WTC11 (cell line): ENCODE measurements around the gene SAMD4A. TPM values are rescaled to one million over a fixed set of nuclear protein-coding genes. Genes with fewer than 3 reads are reported as not detected.

Experiments
- ATAC-seq: fragments of 200-7000 bp; cut with Tn5 transposase; 2 replicates; pipeline ENCODE4 v1.10.0; 2021; ENCODE audit warnings: mild to moderate bottlenecking, moderate library complexity
- CTCF ChIA-PET: fragments of 300-600 bp; sonication (Branson Sonifier 250); formaldehyde crosslinking; loops from one replicate; lab custom pipeline; 2021; ENCODE audit warnings: antibody characterized with exemption; lab: Charles Lee
- POLR2A ChIA-PET: fragments of 350-600 bp; sonication (Branson Sonifier 250); formaldehyde crosslinking; loops from one replicate; lab custom pipeline; 2021; ENCODE audit warnings: antibody characterized with exemption; lab: Charles Lee
- DNase-seq: peaks from one replicate; pipeline ENCODE4 v3.0.0; 2021; ENCODE audit warnings: low spot score
- H3K27ac Mint-ChIP-seq: 2 replicates; pipeline ENCODE4 v1.8.0; 2021; ENCODE audit warnings: mixed read lengths
- H3K27me3 Mint-ChIP-seq: 2 replicates; pipeline ENCODE4 v1.8.0; 2021; ENCODE audit warnings: low read depth, mild to moderate bottlenecking, moderate library complexity, mixed read lengths
- H3K36me3 Mint-ChIP-seq: 2 replicates; pipeline ENCODE4 v1.8.0; 2021; ENCODE audit warnings: mixed read lengths
- H3K4me1 Mint-ChIP-seq: 2 replicates; pipeline ENCODE4 v1.8.0; 2022; ENCODE audit warnings: mixed read lengths
- H3K4me3 Mint-ChIP-seq: 2 replicates; pipeline ENCODE4 v1.8.0; 2021; ENCODE audit warnings: mild to moderate bottlenecking, moderate library complexity, mixed read lengths
- H3K9me3 Mint-ChIP-seq: 2 replicates; pipeline ENCODE4 v1.8.0; 2021; ENCODE audit warnings: mixed read lengths
- ARID4B ChIP-seq: sonication (generic); formaldehyde crosslinking; IDR thresholded peaks from 2 replicates; pipeline ENCODE4 v1.8.0; 2023; ENCODE audit warnings: missing genetic modification reagents, mild to moderate bottlenecking, borderline replicate concordance
- ATF2 ChIP-seq: sonication (generic); formaldehyde crosslinking; IDR thresholded peaks from 2 replicates; pipeline ENCODE4 v1.8.1; 2022; ENCODE audit warnings: low read depth, missing genetic modification reagents, borderline replicate concordance
- CREM ChIP-seq: sonication (generic); formaldehyde crosslinking; IDR thresholded peaks from 2 replicates; pipeline ENCODE4 v1.8.1; 2022; ENCODE audit warnings: mild to moderate bottlenecking, missing genetic modification reagents, moderate library complexity
- E2F4 ChIP-seq: sonication (generic); formaldehyde crosslinking; IDR thresholded peaks from 2 replicates; pipeline ENCODE4 v1.8.1; 2022; ENCODE audit warnings: low read depth, mild to moderate bottlenecking, moderate library complexity, missing genetic modification reagents, borderline replicate concordance
- FOXJ3 ChIP-seq: sonication (generic); formaldehyde crosslinking; IDR thresholded peaks from 2 replicates; pipeline ENCODE4 v1.9.0; 2021; ENCODE audit warnings: missing genetic modification reagents, mild to moderate bottlenecking, borderline replicate concordance
- JAZF1 ChIP-seq: fragments of 250-450 bp; sonication (Bioruptor Pico); IDR thresholded peaks from 2 replicates; pipeline ENCODE4 v1.9.0; 2021; ENCODE audit warnings: moderate library complexity, mild to moderate bottlenecking, inconsistent platforms
- MLX ChIP-seq: sonication (generic); formaldehyde crosslinking; IDR thresholded peaks from 2 replicates; pipeline ENCODE4 v1.8.1; 2023; ENCODE audit warnings: mild to moderate bottlenecking, missing genetic modification reagents, moderate library complexity
- MXD4 ChIP-seq: fragments of 250-450 bp; sonication (Bioruptor Pico); IDR thresholded peaks from 2 replicates; pipeline ENCODE4 v1.8.0; 2021; ENCODE audit warnings: mild to moderate bottlenecking, moderate library complexity, borderline replicate concordance
- OVOL2 ChIP-seq: fragments of 250-450 bp; sonication (Bioruptor Pico); IDR thresholded peaks from 2 replicates; pipeline ENCODE4 v1.9.0; 2021; ENCODE audit warnings: mild to moderate bottlenecking, borderline replicate concordance
- PREB ChIP-seq: sonication (generic); formaldehyde crosslinking; IDR thresholded peaks from 2 replicates; pipeline ENCODE4 v1.8.1; 2022; ENCODE audit warnings: mild to moderate bottlenecking, missing genetic modification reagents, moderate library complexity, borderline replicate concordance
- RORB ChIP-seq: fragments of 250-450 bp; sonication (Bioruptor Pico); IDR thresholded peaks from 2 replicates; pipeline ENCODE4 v1.9.0; 2021; ENCODE audit warnings: mild to moderate bottlenecking
- SMAD3 ChIP-seq: sonication (generic); formaldehyde crosslinking; IDR thresholded peaks from 2 replicates; pipeline ENCODE4 v1.8.0; 2022; ENCODE audit warnings: missing genetic modification reagents, mild to moderate bottlenecking, borderline replicate concordance
- SOX15 ChIP-seq: fragments of 250-450 bp; sonication (Bioruptor Pico); IDR thresholded peaks from 2 replicates; pipeline ENCODE4 v1.9.0; 2021; ENCODE audit warnings: mild to moderate bottlenecking
- SP1 ChIP-seq: sonication (generic); formaldehyde crosslinking; conservative IDR thresholded peaks from 2 replicates; pipeline ENCODE4 v1.8.1; 2022; ENCODE audit warnings: missing genetic modification reagents
- TEAD4 ChIP-seq: sonication (generic); formaldehyde crosslinking; IDR thresholded peaks from 2 replicates; pipeline ENCODE4 v1.8.0; 2022; ENCODE audit warnings: mild to moderate bottlenecking, missing genetic modification reagents
- ZBTB21 ChIP-seq: sonication (generic); formaldehyde crosslinking; IDR thresholded peaks from 2 replicates; pipeline ENCODE4 v1.8.1; 2023; ENCODE audit warnings: mild to moderate bottlenecking, missing genetic modification reagents, borderline replicate concordance
- ZMAT4 ChIP-seq: fragments of 250-450 bp; sonication (Bioruptor Pico); IDR thresholded peaks from 2 replicates; pipeline ENCODE4 v1.9.0; 2021; ENCODE audit warnings: mild to moderate bottlenecking
- ZNF219 ChIP-seq: sonication (generic); formaldehyde crosslinking; IDR thresholded peaks from 2 replicates; pipeline ENCODE4 v1.8.0; 2023; ENCODE audit warnings: missing genetic modification reagents, mild to moderate bottlenecking, borderline replicate concordance
- ZNF396 ChIP-seq: fragments of 250-450 bp; sonication (Bioruptor Pico); IDR thresholded peaks from 2 replicates; pipeline ENCODE4 v1.8.0; 2021; ENCODE audit warnings: mild to moderate bottlenecking, moderate library complexity, borderline replicate concordance
- ZNF416 ChIP-seq: fragments of 250-450 bp; sonication (Bioruptor Pico); IDR thresholded peaks from 2 replicates; pipeline ENCODE4 v1.9.0; 2021; ENCODE audit warnings: mild to moderate bottlenecking, inconsistent platforms
- ZNF423 ChIP-seq: fragments of 250-450 bp; sonication (Bioruptor Pico); IDR thresholded peaks from 2 replicates; pipeline ENCODE4 v2.1.2; 2022; ENCODE audit warnings: mild to moderate bottlenecking, moderate library complexity
- total RNA-seq: library from RNA; stranded (reverse); gene quantifications from 3 replicates; pipeline ENCODE4 v1.2.3, GENCODE V29; 2021

Gene SAMD4A
- total RNA-seq, 1 experiment from 2014 or later: 6.0 TPM

GRCh38 chr14:54708161-54708560, 141.2 kb downstream of the SAMD4A start:
- no peaks in the 10 kb centered on the region for H3K27me3 Mint-ChIP-seq
- DNase-seq (no peak), ATAC-seq (no peak)
- no peak overlapping the region for H3K4me3 Mint-ChIP-seq
- TF ChIP-seq ZBTB21 (no peak), CREM (CRISPR knock-in tag) (no peak), SP1 (CRISPR knock-in tag) (no peak), ZMAT4 (CRISPR knock-in tag) (no peak), TEAD4 (no peak), ZNF416 (CRISPR knock-in tag) (no peak), ARID4B (no peak), ZNF219 (CRISPR knock-in tag) (no peak), RORB (no peak), SMAD3 (CRISPR knock-in tag) (no peak), OVOL2 (CRISPR knock-in tag) (no peak)
- no peaks in the 10 kb centered on the region; the same call in 1 of the 2 replicates for H3K36me3 Mint-ChIP-seq
- peaks cover 7% of the 10 kb centered on the region for H3K9me3 Mint-ChIP-seq
- POLR2A ChIA-PET: no interaction called here
- H3K4me1 Mint-ChIP-seq: 0 out of 2 replicates have a peak, but pooled peaks cover 3% of the 10 kb centered on the region
- CTCF ChIA-PET: interaction anchor here (0.6 kb wide), 1 partner anchor 117 kb away, joined by 3 read pairs; no protein-coding TSS in a partner anchor
- H3K27ac Mint-ChIP-seq: no peak overlapping the region

- TF ChIP-seq ZNF396 (CRISPR knock-in tag) (no peak), ATF2 (CRISPR knock-in tag) (no peak), PREB (CRISPR knock-in tag) (no peak), FOXJ3 (CRISPR knock-in tag) (no peak), MLX (no peak), SOX15 (no peak), ZNF423 (CRISPR knock-in tag) (no peak), ZNF219 (CRISPR knock-in tag) (no peak), JAZF1 (CRISPR knock-in tag) (no peak), E2F4 (CRISPR knock-in tag) (no peak), MXD4 (no peak)
- DNase-seq (no peak), ATAC-seq (no peak)
- Mint-ChIP-seq H3K4me3 (no peak overlapping the region), H3K36me3 (no peaks in the 10 kb centered on the region; the same call in 1 of the 2 replicates), H3K4me1 (0 out of 2 replicates have a peak, but pooled peaks cover 3% of the 10 kb centered on the region), H3K9me3 (peaks cover 7% of the 10 kb centered on the region), H3K27ac (no peak overlapping the region), H3K27me3 (no peaks in the 10 kb centered on the region)
- ChIA-PET CTCF (interaction anchor here (0.6 kb wide), 1 partner anchor 117 kb away, joined by 3 read pairs; no protein-coding TSS in a partner anchor), POLR2A (no interaction called here)
Observed at GRCh38 chr14:54708982-54709381, 142.1 kb downstream of the SAMD4A start.
